Parathyroid adenoma (tissue), 2 donors: Measurements from ENCODE around the gene C1QL1.

Experiments
- H2AFZ ChIP-seq: fragments of 300-600 bp; sonication (generic); one replicate; pipeline ENCODE4 v1.7.0; 2017; ENCODE audit warnings: antibody characterized with exemption, mild to moderate bottlenecking
- H3K27ac ChIP-seq: fragments of 300-600 bp; sonication (generic); one replicate; pipeline ENCODE4 v1.7.0; 2017
- H3K27me3 ChIP-seq: fragments of 300-600 bp; sonication (generic); one replicate; pipeline ENCODE4 v1.7.0; 2017; ENCODE audit warnings: low read length; ENCODE audit not compliant: control insufficient read depth, insufficient read depth
- H3K36me3 ChIP-seq: fragments of 300-600 bp; sonication (generic); one replicate; pipeline ENCODE4 v1.7.0; 2017; ENCODE audit warnings: low read length; ENCODE audit not compliant: control insufficient read depth, insufficient read depth
- H3K4me1 ChIP-seq: fragments of 300-600 bp; sonication (generic); one replicate; pipeline ENCODE4 v1.7.0; 2017; ENCODE audit warnings: control low read depth
- H3K4me2 ChIP-seq: fragments of 300-600 bp; sonication (generic); one replicate; pipeline ENCODE4 v1.7.0; 2017; ENCODE audit warnings: low read length
- H3K4me3 ChIP-seq: fragments of 300-600 bp; sonication (generic); one replicate; pipeline ENCODE4 v1.7.0; 2017; ENCODE audit warnings: low read depth, low read length
- H3K79me2 ChIP-seq: fragments of 300-600 bp; sonication (generic); one replicate; pipeline ENCODE4 v1.7.0; 2017; ENCODE audit warnings: control low read depth
- H3K9ac ChIP-seq: fragments of 300-600 bp; sonication (generic); one replicate; pipeline ENCODE4 v1.7.0; 2017; ENCODE audit warnings: mild to moderate bottlenecking
- H3K9me3 ChIP-seq: fragments of 300-600 bp; sonication (generic); one replicate; pipeline ENCODE4 v1.7.0; 2017; ENCODE audit warnings: low read length; ENCODE audit not compliant: control insufficient read depth
- CTCF ChIP-seq: fragments of 300-600 bp; sonication (generic); IDR thresholded peaks from one replicate; pipeline ENCODE4 v1.7.0; 2017; ENCODE audit warnings: antibody characterized with exemption, mild to moderate bottlenecking
- donor health status: primary hyperparathyroidism.

Gene C1QL1

GRCh38 chr17:44982113-44982702, 14.1 kb upstream of the C1QL1 start:
- no peak overlapping the region for H3K4me3 ChIP-seq
- H3K36me3 ChIP-seq, result no peaks in the 10 kb centered on the region
- H3K9ac ChIP-seq, result no peak overlapping the region
- no peaks in the 10 kb centered on the region for H3K9me3 ChIP-seq
- no peak for TF ChIP-seq CTCF
- no peaks in the 10 kb centered on the region for H3K27me3 ChIP-seq
- no peak overlapping the region for H3K4me2 ChIP-seq
- no peaks in the 10 kb centered on the region for H3K79me2 ChIP-seq
- no peak overlapping the region for H3K27ac ChIP-seq
- no peak overlapping the region for H2AFZ ChIP-seq
- no peaks in the 10 kb centered on the region for H3K4me1 ChIP-seq

GRCh38 chr17:44981221-44981968, 13.3 kb upstream of the C1QL1 start:
- H3K36me3 ChIP-seq, result no peaks in the 10 kb centered on the region
- H3K79me2 ChIP-seq, result no peaks in the 10 kb centered on the region
- H3K27me3 ChIP-seq, result no peaks in the 10 kb centered on the region
- H3K9me3 ChIP-seq, result no peaks in the 10 kb centered on the region
- H3K4me3 ChIP-seq, result no peak overlapping the region
- no peak overlapping the region for H3K9ac ChIP-seq
- no peak overlapping the region for H2AFZ ChIP-seq
- no peak for TF ChIP-seq CTCF
- H3K27ac ChIP-seq, result no peak overlapping the region
- no peak overlapping the region for H3K4me2 ChIP-seq
- no peaks in the 10 kb centered on the region for H3K4me1 ChIP-seq

GRCh38 chr17:44979426-44979995, 11.4 kb upstream of the C1QL1 start:
- H3K4me3 ChIP-seq, result no peak overlapping the region
- no peaks in the 10 kb centered on the region for H3K4me1 ChIP-seq
- no peaks in the 10 kb centered on the region for H3K36me3 ChIP-seq
- no peak overlapping the region for H3K9ac ChIP-seq
- no peak overlapping the region for H2AFZ ChIP-seq
- no peak overlapping the region for H3K4me2 ChIP-seq
- H3K27me3 ChIP-seq, result no peaks in the 10 kb centered on the region
- no peaks in the 10 kb centered on the region for H3K9me3 ChIP-seq
- no peak overlapping the region for H3K27ac ChIP-seq
- TF ChIP-seq CTCF, result no peak
- no peaks in the 10 kb centered on the region for H3K79me2 ChIP-seq

GRCh38 chr17:44978807-44979206, 10.7 kb upstream of the C1QL1 start:
- no peak overlapping the region for H3K9ac ChIP-seq
- no peak overlapping the region for H3K4me3 ChIP-seq
- H3K9me3 ChIP-seq, result no peaks in the 10 kb centered on the region
- H3K4me2 ChIP-seq, result no peak overlapping the region
- no peak overlapping the region for H3K27ac ChIP-seq
- no peak for TF ChIP-seq CTCF
- no peaks in the 10 kb centered on the region for H3K36me3 ChIP-seq
- H3K79me2 ChIP-seq, result no peaks in the 10 kb centered on the region
- H3K4me1 ChIP-seq, result no peaks in the 10 kb centered on the region
- H2AFZ ChIP-seq, result no peak overlapping the region
- H3K27me3 ChIP-seq, result no peaks in the 10 kb centered on the region
